Neural progenitor cell (in vitro differentiated cells): Measurements from ENCODE around the gene PTPN11. TPM values are rescaled to one million over a fixed set of nuclear protein-coding genes. Genes with fewer than 3 reads are reported as not detected.

Source experiments
- DNase-seq: peaks from one replicate; pipeline ENCODE4 v3.0.0-alpha.2; 2016; ENCODE audit warnings: low spot score
- H2AFZ ChIP-seq: fragments of 200-600 bp; sonication (generic); replicated peaks from 2 replicates; pipeline ENCODE4 v1.6.1; 2016; ENCODE audit warnings: antibody characterized with exemption
- H3F3A ChIP-seq: fragments of 200-600 bp; sonication (generic); 2 replicates; pipeline ENCODE4 v1.6.1; 2016; ENCODE audit warnings: antibody characterized with exemption, low read depth
- H3K27ac ChIP-seq: fragments of 200-600 bp; sonication (generic); 2 replicates; pipeline ENCODE4 v1.5.1; 2016; ENCODE audit warnings: mild to moderate bottlenecking
- H3K27me3 ChIP-seq: fragments of 200-600 bp; sonication (generic); 2 replicates; pipeline ENCODE4 v1.6.1; 2016; ENCODE audit warnings: mild to moderate bottlenecking, moderate library complexity
- H3K36me3 ChIP-seq: fragments of 200-600 bp; sonication (generic); 2 replicates; pipeline ENCODE4 v1.5.1; 2016
- H3K4me1 ChIP-seq: fragments of 200-600 bp; sonication (generic); 2 replicates; pipeline ENCODE4 v1.6.1; 2016; ENCODE audit warnings: mixed run types
- H3K4me2 ChIP-seq: fragments of 200-600 bp; sonication (generic); 2 replicates; pipeline ENCODE4 v1.6.1; 2016
- H3K4me3 ChIP-seq: fragments of 200-600 bp; sonication (generic); 2 replicates; pipeline ENCODE4 v1.5.1; 2016
- H3K79me2 ChIP-seq: fragments of 200-600 bp; sonication (generic); 2 replicates; pipeline ENCODE4 v1.6.1; 2016; ENCODE audit warnings: low read depth
- H3K9ac ChIP-seq: fragments of 200-600 bp; sonication (generic); 2 replicates; pipeline ENCODE4 v1.6.1; 2016
- H3K9me3 ChIP-seq: fragments of 200-600 bp; sonication (generic); 2 replicates; pipeline ENCODE4 v1.5.1; 2016; ENCODE audit warnings: low read depth
- H4K20me1 ChIP-seq: fragments of 200-600 bp; sonication (generic); 2 replicates; pipeline ENCODE4 v1.6.1; 2016; ENCODE audit warnings: low read depth
- H3K27ac Mint-ChIP-seq: 3 replicates; pipeline ENCODE4 v1.8.0; 2021; ENCODE audit warnings: mixed read lengths
- H3K27me3 Mint-ChIP-seq: 2 replicates; pipeline ENCODE4 v1.8.0; 2022; ENCODE audit warnings: low read depth, mild to moderate bottlenecking, inconsistent platforms, moderate library complexity, mixed read lengths; ENCODE audit not compliant: insufficient read depth
- H3K36me3 Mint-ChIP-seq: 3 replicates; pipeline ENCODE4 v1.8.0; 2021; ENCODE audit warnings: mixed read lengths
- H3K4me1 Mint-ChIP-seq: 3 replicates; pipeline ENCODE4 v1.8.0; 2021; ENCODE audit warnings: mixed read lengths
- H3K4me3 Mint-ChIP-seq: 3 replicates; pipeline ENCODE4 v1.8.0; 2021; ENCODE audit warnings: mild to moderate bottlenecking, moderate library complexity, mixed read lengths
- H3K9me3 Mint-ChIP-seq: 3 replicates; pipeline ENCODE4 v1.8.0; 2020; ENCODE audit warnings: mixed read lengths
- EZH2 ChIP-seq: fragments of 200-600 bp; sonication (generic); IDR thresholded peaks from 2 replicates; pipeline ENCODE4 v1.6.1; 2017; ENCODE audit warnings: antibody characterized with exemption, mild to moderate bottlenecking, moderate library complexity
- EZH2phosphoT487 ChIP-seq: fragments of 200-600 bp; sonication (generic); IDR thresholded peaks from 2 replicates; pipeline ENCODE4 v1.6.1; 2017; ENCODE audit warnings: antibody characterized with exemption
- total RNA-seq: library from RNA; depleted of rRNA; stranded (reverse); fragments of >200 nt; gene quantifications from 2 replicates; pipeline ENCODE4 v1.2.3, GENCODE V29; 2015; ENCODE audit warnings: low replicate concordance
- TF ChIP-seq, protein P1 (sequence below): fragments of 200-600 bp; sonication (generic); IDR thresholded peaks from 2 replicates; pipeline ENCODE4 v1.5.1; 2017; ENCODE audit warnings: antibody characterized with exemption, mild to moderate bottlenecking

PTPN11 gene
- total RNA-seq, 1 donor from 2014 or later: 85.2 TPM

DNA sequence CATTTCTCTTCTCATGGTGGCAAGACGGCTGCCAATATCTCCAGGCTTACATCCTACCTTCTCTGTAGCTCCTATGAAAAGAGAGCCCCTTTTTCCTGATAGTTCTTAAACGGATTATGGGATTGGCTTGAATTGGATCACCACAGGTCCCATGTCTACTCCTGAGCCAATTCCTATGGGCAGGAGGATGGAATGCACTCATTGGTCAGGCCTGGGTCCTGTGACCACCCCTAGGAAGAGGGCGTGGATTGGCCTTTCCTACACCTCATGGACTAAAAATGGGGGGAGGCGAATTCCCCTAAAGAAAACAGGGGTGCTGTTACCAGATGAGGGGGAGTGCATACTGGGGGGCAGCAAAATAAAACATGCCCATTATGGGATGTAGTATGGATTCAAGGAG is 108.8 kb downstream of the PTPN11 start:
- Mint-ChIP-seq H3K9me3 (no peaks in the 10 kb centered on the region), H3K4me3 (no peak overlapping the region), H3K27me3 (peaks cover 2% of the 10 kb centered on the region), H3K36me3 (no peaks in the 10 kb centered on the region), H3K27ac (no peak overlapping the region), H3K4me1 (no peaks in the 10 kb centered on the region)
- H3K4me3 ChIP-seq: no peak overlapping the region
- H3K36me3 ChIP-seq: no peaks in the 10 kb centered on the region
- no peak overlapping the region for H3K9ac ChIP-seq
- H3K4me1 ChIP-seq: no peaks in the 10 kb centered on the region
- H4K20me1 ChIP-seq: no peaks in the 10 kb centered on the region
- H3K27me3 ChIP-seq: no peaks in the 10 kb centered on the region
- TF ChIP-seq EZH2phosphoT487: no peak
- no peak for TF ChIP-seq EZH2
- TF ChIP-seq, protein P1, sequence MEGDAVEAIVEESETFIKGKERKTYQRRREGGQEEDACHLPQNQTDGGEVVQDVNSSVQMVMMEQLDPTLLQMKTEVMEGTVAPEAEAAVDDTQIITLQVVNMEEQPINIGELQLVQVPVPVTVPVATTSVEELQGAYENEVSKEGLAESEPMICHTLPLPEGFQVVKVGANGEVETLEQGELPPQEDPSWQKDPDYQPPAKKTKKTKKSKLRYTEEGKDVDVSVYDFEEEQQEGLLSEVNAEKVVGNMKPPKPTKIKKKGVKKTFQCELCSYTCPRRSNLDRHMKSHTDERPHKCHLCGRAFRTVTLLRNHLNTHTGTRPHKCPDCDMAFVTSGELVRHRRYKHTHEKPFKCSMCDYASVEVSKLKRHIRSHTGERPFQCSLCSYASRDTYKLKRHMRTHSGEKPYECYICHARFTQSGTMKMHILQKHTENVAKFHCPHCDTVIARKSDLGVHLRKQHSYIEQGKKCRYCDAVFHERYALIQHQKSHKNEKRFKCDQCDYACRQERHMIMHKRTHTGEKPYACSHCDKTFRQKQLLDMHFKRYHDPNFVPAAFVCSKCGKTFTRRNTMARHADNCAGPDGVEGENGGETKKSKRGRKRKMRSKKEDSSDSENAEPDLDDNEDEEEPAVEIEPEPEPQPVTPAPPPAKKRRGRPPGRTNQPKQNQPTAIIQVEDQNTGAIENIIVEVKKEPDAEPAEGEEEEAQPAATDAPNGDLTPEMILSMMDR: no peak
- H3F3A ChIP-seq: no peaks in the 10 kb centered on the region
- H3K4me2 ChIP-seq: no peak overlapping the region
- H3K79me2 ChIP-seq: no peaks in the 10 kb centered on the region
- DNase-seq: no peak
- H3K9me3 ChIP-seq: no peaks in the 10 kb centered on the region
- H2AFZ ChIP-seq: no peak overlapping the region
- H3K27ac ChIP-seq: no peak overlapping the region

DNA sequence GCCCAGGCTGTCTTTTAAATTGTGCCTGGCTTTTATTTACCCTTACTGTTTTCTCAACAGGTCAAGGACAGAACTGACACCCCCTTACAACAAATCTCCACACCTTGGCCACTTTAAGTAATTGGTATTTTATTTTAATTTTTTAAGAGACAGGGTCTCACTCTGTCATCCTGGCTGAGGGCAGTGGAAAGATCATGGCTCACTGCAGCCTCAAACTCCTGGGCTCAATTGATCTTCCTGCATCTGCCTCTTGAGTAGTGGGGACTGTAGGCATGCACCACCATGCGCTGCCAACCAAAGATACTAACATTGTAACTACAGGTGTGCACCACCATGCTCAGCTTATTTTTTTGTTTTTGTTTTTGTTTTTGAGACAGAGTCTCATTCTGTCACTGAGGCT is 109.8 kb downstream of the PTPN11 start:
- H3K9ac ChIP-seq: no peak overlapping the region
- no peaks in the 10 kb centered on the region for H3K36me3 ChIP-seq
- H3K4me2 ChIP-seq: no peak overlapping the region
- H4K20me1 ChIP-seq: no peaks in the 10 kb centered on the region
- no peaks in the 10 kb centered on the region for H3K79me2 ChIP-seq
- peaks cover 2% of the 10 kb centered on the region for H3K27me3 Mint-ChIP-seq
- H3K27me3 ChIP-seq: no peaks in the 10 kb centered on the region
- H3K4me3 Mint-ChIP-seq: no peak overlapping the region
- H2AFZ ChIP-seq: no peak overlapping the region
- H3K9me3 Mint-ChIP-seq: no peaks in the 10 kb centered on the region
- no peaks in the 10 kb centered on the region for H3K36me3 Mint-ChIP-seq
- no peak overlapping the region for H3K27ac ChIP-seq
- no peaks in the 10 kb centered on the region for H3K4me1 Mint-ChIP-seq
- no peak overlapping the region for H3K27ac Mint-ChIP-seq
- TF ChIP-seq EZH2: no peak
- no peak for TF ChIP-seq EZH2phosphoT487
- TF ChIP-seq, protein P1: no peak
- no peaks in the 10 kb centered on the region for H3K4me1 ChIP-seq
- no peaks in the 10 kb centered on the region for H3K9me3 ChIP-seq
- no peaks in the 10 kb centered on the region for H3F3A ChIP-seq
- DNase-seq: no peak
- H3K4me3 ChIP-seq: no peak overlapping the region

DNA sequence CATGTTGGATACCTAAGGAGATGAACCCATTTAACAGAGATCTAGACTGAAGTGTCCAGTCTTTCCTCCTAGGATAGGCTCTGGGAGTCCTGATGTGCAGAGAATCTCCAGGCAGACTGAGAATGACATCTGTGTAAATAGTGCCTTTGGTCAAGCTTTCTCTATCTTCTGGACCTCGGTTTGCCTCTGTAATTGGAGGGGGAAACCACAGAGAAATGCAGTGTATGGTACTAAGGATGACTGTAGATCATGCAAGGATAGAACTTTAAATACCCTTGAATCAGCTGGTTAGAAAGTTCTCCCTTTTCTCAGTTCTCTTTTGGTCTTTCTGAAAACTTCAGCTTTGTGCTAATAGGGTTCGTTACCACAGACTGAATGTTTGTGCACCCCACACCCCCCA is 112.2 kb downstream of the PTPN11 start:
- Mint-ChIP-seq H3K4me1 (no peaks in the 10 kb centered on the region), H3K27me3 (peaks cover 2% of the 10 kb centered on the region), H3K4me3 (no peak overlapping the region), H3K36me3 (no peaks in the 10 kb centered on the region), H3K9me3 (no peaks in the 10 kb centered on the region), H3K27ac (no peak overlapping the region)
- H3K4me1 ChIP-seq: no peaks in the 10 kb centered on the region
- H3K36me3 ChIP-seq: no peaks in the 10 kb centered on the region
- H3K4me3 ChIP-seq: no peak overlapping the region
- no peaks in the 10 kb centered on the region for H3K79me2 ChIP-seq
- H2AFZ ChIP-seq: no peak overlapping the region
- no peak for DNase-seq
- no peak overlapping the region for H3K27ac ChIP-seq
- TF ChIP-seq, protein P1: no peak
- TF ChIP-seq EZH2: no peak
- no peak for TF ChIP-seq EZH2phosphoT487
- no peak overlapping the region for H3K4me2 ChIP-seq
- no peaks in the 10 kb centered on the region for H3F3A ChIP-seq
- no peaks in the 10 kb centered on the region for H3K27me3 ChIP-seq
- no peaks in the 10 kb centered on the region for H3K9me3 ChIP-seq
- no peaks in the 10 kb centered on the region for H4K20me1 ChIP-seq
- H3K9ac ChIP-seq: no peak overlapping the region

DNA sequence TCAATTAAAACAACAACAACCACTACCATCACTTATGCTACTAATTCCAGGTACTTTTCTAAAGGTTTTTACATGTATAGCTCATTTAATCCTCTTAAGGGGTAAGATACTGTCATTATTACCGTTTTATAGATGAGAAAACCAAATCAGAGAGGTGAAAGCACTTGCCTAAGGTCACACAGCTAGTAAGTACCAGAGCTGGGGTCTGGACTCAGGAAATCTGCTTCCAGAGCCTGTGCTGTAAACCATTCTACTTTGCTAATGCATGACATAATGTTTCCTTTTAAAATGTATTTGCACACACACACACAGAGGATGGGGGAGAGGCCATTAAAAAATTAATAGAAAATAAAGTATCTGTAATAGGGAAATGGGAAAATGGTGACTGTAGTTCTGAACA is 113.4 kb downstream of the PTPN11 start:
- Mint-ChIP-seq H3K36me3 (no peaks in the 10 kb centered on the region), H3K27ac (no peak overlapping the region), H3K9me3 (no peaks in the 10 kb centered on the region), H3K4me1 (no peaks in the 10 kb centered on the region), H3K27me3 (peaks cover 5% of the 10 kb centered on the region), H3K4me3 (no peak overlapping the region)
- DNase-seq: no peak
- H3K27me3 ChIP-seq: no peaks in the 10 kb centered on the region
- H3K27ac ChIP-seq: no peak overlapping the region
- no peaks in the 10 kb centered on the region for H3K36me3 ChIP-seq
- H4K20me1 ChIP-seq: no peaks in the 10 kb centered on the region
- H3K9ac ChIP-seq: no peak overlapping the region
- H2AFZ ChIP-seq: no peak overlapping the region
- no peaks in the 10 kb centered on the region for H3K79me2 ChIP-seq
- H3K4me2 ChIP-seq: no peak overlapping the region
- H3F3A ChIP-seq: no peaks in the 10 kb centered on the region
- no peaks in the 10 kb centered on the region for H3K4me1 ChIP-seq
- H3K9me3 ChIP-seq: no peaks in the 10 kb centered on the region
- TF ChIP-seq, protein P1: no peak
- TF ChIP-seq EZH2phosphoT487: no peak
- TF ChIP-seq EZH2: no peak
- no peak overlapping the region for H3K4me3 ChIP-seq
